GM04504 (cell line): ENCODE measurements around the gene ADPGK.
A peak's percentile ranks its signal among the peaks of the same experiment; 100 is the strongest.

Source experiments
- DNase-seq: peaks from one replicate; pipeline ENCODE4 v3.0.0-alpha.2; 2012; ENCODE audit warnings: low read depth

ADPGK gene

DNA sequence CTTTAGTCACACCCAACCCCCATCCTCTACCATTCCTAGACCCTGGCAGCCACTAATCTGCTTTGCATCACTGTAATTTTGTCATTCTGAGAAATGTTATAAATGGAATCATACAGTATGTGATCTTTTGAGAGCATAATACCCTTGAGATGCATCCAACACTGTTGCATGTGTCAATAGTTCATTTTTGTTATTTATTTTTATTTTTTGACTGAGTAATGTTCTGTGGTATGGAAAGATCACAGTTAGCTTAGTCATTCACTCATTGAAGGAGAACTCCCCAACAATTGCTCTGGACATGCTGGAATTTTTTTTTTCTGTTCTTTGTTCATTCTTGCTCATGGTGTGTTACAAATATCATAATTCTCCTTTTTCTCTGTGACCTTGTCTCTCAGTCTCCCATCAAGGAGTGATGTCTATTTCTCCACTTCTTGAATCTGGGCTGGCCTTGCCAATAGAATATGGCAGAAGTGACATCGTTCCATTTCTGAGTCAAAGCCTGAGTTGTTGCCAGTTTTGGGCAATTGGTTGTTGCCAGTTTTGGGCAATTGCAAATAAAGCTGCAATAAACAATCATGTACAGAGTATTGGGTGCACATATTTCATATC, 6.8 kb upstream of the ADPGK start:
- DNase-seq, result peak; percentile 16

DNA sequence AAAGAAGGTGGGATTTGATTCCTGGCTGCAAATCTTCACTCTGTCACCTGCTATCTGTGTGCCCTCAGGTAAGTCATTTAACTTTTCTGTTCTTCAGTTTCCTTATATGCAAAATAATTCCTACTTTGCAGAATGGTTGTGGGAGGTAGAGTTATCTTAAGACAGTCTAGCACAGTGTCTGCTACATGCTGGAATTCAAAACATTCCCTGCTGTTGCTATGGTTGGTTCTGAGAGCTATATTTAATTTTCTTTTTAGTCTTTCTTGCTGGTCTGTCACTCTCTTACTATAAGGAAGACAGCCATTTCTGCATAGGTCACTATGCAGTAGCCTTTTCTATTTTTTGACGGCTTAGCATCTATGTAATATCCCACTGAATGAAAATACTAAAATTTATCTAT, 4.0 kb upstream of the ADPGK start:
- DNase-seq, result no peak

DNA sequence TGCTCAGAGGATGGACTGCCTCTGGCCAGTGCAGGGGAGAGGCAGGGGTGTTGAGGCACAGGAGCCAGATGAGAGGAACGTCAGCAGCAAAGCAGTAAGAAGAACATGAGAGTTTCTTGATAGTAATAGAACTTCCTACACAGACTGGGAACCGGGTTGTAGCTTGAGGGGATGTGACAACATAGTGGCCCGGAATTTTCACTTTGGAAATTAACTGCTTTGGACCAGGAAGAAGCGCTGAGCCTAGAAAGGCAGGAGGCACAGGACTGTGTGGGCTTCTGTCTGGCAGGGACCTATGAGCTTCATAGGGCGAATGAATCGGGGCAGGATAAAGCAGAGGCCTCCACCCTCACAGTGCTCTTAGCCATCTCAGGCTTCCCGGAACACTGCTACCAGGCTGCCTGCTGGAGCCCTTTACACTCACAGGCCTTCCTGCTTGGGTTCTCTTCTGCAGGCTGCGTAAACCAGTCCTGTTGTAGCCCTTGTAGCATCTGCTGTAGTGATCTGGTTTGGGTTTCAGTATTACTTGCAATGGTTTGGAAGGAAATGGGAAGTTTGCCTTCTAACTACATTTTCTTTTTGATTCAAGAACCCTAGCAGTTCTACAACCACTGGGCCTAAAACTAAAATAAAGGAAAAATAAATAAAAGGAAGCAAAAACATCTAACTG, 3.3 kb upstream of the ADPGK start:
- DNase-seq, result no peak

DNA sequence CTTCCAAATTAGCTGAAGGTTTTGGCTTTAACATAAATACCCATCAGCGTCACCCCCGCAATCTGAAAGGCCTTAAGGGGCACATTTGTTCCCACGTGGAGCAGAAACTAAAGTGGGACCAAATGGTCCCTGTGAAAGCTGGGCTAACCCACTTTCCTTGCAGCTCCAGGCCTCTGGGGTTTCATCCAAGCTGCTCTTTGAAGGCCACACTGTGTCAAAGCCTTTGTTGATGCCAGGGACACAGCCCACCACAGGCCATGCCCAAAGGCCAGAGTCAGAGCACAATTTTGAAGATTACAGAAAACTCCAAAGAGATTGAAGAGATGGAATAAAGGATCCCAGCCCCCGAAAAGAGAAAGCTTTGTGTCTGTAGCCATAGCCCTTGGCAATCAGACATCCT, 2.7 kb upstream of the ADPGK start:
- no peak for DNase-seq

DNA sequence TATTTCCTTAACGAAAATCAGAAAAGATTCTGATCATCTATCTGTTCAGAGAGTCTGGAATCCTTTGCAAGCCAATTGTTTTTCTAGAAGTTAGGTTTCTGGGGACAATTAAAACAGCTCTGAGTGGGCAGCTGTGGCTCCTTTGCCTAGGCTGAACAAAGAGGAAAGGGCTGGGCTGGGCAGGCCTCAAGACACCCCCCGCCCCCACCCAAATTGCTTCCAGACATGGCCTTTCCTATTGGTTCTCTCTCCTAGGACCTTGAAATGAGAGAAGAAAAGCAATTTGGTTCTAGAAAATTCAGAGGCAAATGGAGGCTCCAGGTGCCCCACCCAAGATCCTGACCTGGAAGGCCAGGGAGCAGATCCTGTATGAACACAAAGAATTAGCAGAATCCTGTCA, 2.3 kb upstream of the ADPGK start:
- DNase-seq, result no peak

DNA sequence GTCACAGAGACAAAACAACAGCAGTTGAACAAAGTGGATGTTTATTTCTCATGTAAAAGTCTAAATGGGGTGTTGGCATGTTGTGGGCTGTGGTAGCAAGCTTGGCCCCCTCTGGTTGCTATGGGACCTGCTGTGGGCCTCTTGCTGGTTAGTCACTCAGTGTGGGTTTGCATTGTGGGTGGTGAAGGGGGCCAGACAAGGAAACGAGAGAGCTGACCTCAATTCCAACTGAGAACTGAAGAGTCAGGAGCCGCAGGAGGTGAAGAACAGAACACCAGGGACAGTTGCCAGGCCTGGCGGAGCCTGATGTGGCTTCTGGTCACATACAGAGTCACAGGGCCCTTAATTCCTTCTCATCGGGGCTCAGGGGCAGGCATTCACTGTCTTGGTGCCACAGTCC, 1.9 kb upstream of the ADPGK start:
- no peak for DNase-seq

DNA sequence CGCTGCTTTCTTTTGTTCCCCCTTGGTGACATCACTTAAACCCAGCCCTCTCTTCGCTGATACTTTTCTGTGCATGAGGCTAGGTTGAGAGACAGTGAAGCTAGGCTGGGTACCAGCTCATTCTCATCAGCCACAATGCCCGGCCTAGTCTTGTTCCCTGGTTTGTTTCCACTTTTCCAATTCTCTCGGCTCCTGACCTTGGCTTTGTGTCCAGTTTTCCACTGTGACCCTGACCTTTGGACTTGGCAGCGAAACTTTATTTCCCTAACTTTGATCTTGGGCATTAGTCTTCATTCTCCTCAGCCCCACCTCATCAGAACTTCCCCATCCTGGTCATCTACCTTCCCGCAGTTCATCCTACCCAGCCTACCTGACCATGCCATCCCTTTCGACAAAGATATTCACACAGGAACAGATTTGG, 908 bp upstream of the ADPGK start:
- DNase-seq, result no peak

DNA sequence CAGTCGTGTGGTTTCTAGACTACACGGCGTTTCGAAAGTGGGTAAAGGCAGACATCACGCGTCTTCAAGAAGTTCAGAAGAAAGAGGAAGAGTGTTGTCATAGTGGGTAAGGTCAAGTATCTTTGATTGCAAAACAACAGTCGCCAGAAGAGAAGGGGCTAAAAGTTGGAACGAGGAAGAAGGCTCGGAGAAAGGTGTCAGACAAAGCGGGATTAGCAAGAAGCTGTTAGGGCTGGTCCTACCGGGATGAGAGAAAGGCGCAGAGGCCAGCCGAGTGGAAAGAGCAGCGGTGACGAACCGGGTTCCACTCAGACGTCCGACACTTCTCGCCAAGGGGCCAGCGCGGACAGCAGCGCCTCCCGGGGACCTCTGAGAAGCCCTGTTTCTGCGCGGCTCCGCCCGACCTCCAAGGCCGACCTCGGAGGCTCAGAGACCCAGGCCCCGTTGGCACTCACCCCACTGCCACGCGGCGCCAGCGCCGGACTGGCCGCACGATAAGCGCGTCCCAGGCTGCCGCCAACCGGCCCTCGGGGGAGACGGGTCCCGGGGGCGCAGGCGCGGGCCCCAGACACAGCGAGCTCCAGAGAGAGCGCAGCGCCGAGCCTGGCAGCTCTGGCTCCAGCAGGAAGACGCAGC, 436 bp downstream of the ADPGK start:
- DNase-seq, result peak; percentile 14

DNA sequence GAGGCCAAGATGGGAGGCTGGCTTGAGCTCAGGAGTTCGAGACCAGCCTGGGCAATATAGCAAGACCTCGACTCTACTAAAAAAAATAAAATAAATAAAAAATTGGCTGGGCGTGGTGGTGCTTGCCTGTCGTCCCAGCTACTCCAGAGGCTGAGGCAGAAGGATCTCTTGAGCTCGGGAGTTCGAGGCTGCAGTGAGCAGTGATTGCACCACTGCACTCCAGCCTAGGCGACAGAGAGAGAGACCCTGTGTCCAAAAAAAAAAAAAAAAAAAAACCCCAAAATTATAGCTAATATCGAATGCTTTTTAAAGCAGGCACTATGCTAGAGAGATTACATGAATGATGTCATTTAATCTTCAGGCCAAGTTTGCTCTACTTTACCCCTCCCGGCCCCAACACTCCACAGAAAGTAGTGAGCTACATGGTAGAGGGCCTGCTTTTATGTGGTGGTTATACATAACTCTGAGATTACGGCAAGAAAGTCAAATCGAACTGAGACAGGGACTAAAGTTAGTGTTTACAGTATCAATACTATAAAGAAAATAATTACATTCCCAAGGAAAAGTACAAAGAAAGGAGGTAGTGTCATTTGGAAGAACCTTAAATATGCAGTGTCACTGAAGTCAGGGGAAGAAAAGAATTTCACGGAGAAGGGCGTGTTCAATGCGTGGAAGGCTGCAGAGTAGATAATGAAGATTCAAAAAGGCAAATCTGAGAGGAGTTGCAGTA, 1.1 kb downstream of the ADPGK start:
- no peak for DNase-seq

DNA sequence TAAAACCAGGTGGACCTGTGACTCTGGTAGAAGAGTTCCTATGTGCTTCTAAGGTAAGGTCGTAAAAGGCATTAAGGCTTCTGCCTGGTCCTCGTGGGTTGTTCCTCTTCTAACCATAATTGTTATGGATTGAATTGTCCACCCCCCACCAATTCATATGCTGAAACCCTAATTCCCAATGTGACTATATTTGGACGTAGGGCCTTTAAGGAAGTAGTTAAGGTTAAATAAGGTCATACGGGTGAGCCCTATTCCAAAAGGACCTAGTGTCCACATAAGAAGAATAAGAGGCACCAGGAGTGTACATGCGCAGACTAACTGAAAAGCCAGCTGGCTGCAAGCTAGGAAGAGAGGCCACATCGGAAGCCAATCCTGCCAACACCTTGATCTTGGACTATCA, 1.9 kb downstream of the ADPGK start:
- DNase-seq, result no peak

DNA sequence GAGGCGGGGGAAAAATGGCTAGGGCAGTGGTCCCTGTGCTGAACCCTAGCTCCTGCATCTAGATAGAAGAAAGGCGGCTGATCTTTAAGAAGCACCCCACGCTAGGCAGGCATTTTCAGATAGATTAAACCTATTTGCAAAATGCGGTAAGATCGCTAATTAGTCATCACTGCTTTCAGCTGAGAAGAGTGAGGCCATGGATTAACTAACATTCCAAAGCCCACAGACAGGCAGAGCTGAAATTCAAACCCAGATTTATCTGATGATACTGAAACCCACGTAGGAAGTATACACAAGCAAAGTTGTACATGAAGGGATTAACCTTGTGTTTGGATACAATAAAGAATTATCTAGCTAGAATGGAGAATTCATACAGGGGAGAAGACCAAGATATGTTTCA, 4.8 kb downstream of the ADPGK start:
- DNase-seq, result no peak

DNA sequence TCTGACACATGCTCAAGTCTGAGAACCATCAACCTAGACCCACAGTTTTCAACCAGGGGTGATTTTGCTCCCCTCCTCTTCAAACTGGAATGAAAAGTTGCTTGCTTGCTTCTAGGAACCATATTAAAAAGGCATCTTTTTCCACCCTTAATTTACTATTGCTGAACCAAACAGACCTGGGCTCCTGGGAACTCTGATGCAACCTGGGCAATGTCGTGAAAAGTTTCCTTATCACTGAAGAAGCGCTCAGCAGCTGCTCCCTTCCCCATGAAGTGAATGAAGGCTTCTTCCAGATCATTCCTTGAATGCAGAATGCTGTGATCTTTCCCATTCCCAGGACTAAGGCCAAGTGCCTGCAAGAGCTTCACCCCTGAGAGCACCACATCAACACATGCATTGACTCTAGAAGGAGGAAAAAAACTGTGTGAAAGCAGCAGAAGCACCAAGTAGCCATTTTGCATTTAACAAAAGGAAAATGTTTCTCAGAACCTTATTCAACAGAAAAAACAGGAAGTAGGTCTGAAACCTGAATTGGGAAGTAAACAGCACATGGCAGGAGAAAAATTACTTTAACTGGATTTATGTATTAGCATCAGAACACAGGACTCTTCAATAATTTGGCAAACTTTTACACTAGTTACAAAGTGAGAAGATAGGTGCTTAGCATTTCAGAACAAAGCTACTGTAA, 8.7 kb downstream of the ADPGK start:
- DNase-seq, result no peak

DNA sequence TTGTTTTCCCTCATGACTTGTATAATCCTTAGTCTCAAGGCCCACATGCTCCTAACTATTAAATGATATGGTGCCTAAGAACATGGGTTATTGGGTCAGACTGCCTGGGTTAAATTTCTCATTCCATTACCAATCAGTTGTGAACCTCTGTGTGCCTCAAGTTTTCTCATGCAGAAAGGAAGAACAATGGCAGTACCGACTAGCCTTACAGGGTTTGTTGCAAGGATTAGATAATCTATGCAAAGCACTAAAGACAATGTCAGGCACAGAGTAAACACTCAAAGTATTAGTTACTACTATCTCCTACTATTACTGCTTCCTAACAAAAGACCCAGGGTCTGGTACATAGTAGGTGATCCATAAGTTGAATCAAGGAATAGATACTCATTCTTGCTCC, 12.2 kb downstream of the ADPGK start:
- no peak for DNase-seq

DNA sequence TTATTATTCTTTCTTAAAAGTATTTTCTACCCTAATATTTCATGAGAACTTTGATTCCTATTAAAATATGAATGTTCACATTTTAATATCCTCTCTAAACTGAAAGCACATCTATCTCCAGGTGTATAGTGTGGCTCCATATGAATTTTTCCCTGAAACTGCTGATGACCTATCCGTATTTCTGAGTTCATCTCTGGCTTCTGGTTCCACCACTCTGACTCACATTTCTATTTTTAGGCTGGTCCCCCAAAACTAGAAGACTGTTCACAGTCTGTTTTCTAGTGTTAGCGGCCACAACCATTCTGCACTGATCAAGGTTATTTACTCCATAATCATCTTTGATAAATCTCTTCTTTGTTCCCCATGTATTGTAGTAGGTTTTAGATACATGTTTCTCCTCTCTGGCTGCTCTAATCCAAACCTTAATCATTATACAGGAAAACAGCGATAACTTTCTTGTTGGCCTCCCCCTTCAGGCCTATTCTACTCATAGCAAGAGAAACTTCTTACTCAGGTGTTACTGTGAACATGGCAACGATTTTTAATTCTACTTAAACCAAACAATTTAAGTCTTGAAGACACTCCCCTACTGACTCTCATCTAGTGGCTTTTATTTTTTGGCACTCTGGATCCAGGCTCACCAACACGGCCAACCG, 12.8 kb downstream of the ADPGK start:
- DNase-seq, result no peak

DNA sequence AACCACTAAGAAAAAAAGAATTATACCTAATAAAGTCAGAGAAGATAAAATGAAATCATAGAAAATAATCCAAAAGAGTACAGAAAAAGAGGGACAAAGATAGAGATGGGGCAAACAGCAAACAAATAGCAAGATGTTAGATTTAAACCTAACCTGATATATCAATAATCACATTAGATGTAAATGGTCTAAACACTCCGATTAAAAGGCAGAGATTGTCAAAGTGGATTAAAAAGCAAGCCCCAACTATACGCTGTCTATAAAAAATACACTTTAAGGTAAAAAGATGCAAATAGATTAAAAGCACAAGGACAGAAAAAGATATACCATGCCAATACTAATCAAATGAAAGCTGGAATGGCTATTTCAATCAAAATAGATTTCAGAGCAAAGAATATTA, 16.8 kb downstream of the ADPGK start:
- DNase-seq, result no peak

DNA sequence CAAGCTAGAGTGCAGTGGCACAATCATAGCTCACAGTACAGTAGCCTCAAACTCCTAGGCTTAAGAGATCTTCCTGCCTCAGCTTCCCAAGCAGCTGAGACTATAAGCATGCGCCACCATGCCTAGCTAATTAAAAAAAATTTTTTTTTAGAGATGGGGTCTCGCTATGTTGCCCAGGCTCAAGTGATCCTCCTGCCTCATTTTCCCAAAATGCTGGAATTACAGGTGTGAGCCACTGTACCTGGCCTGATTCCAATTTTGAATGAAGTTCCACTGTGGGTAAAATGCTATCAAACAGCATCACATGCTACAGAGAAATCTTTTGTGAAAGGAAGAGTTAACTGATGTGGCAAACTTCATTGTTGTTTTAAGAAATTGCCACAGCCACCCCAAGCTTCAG, 17.5 kb downstream of the ADPGK start:
- no peak for DNase-seq

DNA sequence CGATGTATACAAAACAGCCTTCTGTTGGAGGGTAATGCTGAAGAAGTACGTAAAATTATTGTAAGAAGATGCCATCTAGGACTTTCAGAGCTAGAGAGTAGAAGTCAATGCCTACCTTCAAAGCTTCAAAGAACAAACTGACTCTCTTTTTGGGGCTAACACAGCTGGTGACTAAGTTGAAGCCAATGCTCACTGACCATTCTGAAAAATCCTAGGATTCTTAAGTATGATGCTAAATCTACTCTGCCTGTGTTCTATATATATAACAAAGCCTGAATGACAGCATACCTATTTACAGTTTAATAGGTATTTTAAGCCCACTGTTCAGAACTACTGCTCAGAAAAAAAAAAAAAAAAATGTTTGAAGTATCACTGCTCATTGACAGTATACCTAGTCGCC, 18.9 kb downstream of the ADPGK start:
- DNase-seq, result no peak

DNA sequence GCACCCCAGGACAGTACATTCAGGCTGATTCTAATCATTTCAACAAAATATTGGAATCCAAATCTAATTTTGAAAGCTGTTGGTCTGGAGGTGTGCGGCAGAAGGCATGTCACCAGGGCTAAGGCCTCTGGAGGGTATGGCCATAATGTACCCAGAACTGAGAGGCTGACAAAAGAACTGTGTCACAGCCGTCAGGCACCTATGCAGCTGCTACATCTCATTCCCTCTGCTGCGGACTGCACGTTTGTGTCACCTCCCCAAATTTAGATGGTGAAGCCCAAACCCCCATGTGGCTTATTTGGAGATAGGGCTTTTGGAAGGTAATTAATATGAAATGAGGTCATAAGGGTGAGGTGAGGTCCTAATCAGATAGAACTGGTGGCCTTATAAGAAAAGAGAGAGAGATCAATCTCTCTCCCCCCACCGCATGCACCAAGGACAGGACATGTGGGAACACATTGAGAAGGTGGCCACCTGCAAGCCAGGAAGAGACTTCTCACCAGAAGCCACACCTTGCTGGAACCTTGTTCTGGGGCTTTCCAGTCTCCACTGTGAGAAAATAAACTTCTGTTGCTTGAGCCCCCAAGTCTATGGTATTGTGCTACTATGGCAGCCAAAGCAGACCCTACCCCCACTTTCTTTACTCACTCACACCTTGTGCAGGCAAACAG, 22.8 kb downstream of the ADPGK start:
- no peak for DNase-seq

DNA sequence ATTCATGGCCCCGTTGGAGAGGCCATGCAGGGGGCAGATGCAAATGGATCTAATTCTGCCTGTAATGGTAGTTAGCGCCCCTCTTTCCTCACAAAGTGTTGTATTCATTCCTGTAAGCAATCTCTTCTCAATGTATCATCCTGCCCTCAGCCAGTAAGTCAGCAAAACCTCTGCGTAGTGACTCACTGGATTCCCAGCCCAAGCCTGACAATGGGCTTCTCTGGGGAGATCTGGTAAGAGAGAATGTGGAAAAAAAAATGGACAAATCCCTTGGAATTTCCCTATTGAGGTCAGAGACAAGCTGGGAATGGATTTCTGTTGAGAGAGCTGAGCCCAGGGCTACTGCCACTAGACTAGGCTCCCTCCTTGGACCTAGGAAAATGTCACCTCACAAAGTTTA, 25.4 kb downstream of the ADPGK start:
- DNase-seq, result peak; percentile 76

DNA sequence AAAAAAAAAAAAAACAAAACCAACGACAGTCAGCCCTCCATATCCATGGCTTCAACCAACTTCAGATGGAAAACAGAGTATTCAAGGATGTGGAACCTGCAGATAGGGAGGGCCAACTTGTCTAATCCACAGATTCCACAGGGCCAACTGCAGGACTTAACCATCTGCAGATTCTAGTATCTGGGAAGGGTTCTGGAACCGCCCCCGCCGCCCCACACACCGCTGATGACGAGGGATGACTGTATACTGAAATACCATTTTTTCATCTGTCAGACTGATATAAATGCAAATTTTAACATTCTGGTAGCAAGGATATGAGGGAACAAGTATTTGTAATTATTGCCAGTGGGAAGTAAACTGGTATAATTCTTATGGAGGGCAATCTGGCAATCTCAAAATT, 29.5 kb downstream of the ADPGK start:
- DNase-seq, result no peak

DNA sequence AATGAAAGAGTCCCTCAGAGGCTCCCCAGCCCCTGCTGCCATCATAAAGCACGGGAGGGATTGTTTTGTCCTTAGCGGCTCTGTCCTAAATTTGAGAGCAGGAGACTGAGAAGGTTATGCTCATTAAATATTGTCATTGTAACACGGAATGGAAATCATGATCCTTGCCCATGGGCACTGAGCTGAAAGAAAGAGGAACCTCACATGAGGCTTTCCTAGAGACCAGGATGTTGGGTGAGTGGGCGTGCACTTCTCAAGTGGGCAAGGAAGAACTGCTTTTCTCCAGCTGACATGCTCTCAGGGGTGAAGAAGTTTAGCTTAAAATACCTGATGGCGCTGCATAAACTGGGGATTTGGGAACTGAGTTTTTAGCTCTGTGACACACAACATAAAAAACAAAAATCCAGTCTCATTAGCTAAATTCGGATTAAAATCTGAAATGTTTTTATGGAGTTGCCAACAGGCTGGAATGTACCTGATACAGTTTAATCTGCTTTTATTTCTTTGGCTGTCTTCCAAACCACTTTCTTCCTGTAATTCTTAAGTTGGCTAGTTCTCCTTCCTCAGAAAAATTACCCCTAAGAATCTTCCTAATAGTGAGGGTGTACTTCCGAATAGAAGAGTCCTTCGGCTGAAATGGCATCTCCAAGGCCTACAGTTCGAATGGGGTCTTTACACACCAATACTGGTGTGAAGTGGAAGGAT, 31.7 kb downstream of the ADPGK start:
- no peak for DNase-seq
